H1 (cell line): Measurements from ENCODE around the gene PRKCZ. TPM values are rescaled to one million over a fixed set of nuclear protein-coding genes. Genes with fewer than 3 reads are reported as not detected.

ENCODE experiments used
- CTCF ChIA-PET: fragments of 300-600 bp; sonication (Branson Sonifier 250); formaldehyde crosslinking; loops from one replicate; lab custom pipeline; 2021; ENCODE audit not compliant: partially characterized antibody; lab: Charles Lee
- POLR2A ChIA-PET: fragments of 300-600 bp; sonication (Branson Sonifier 250); formaldehyde crosslinking; loops from one replicate; lab custom pipeline; 2021; ENCODE audit warnings: inconsistent platforms; ENCODE audit not compliant: partially characterized antibody; lab: Charles Lee
- DNase-seq, 2 experiments: peaks; one replicate each; pipeline versions ENCODE4 v3.0.0 to v3.0.0-alpha.2; 2010 to 2022; ENCODE audit warnings: low spot score in 2 of 2, low read depth in 1 of 2, mixed read lengths in 1 of 2
- FAIRE-seq: peaks from 2 replicates; lab custom pipeline; 2011; peaks lifted over from hg19 to GRCh38; lab: Jason Lieb, UNC
- H2AFZ ChIP-seq: 2 replicates; pipeline ENCODE4 v1.8.1; 2012; ENCODE audit warnings: low read length, inconsistent platforms
- H2AK5ac ChIP-seq: 2 replicates; pipeline ENCODE4 v1.6.1; 2013; ENCODE audit warnings: low read depth, low read length
- H2BK120ac ChIP-seq: replicated peaks from 2 replicates; pipeline ENCODE3; 2013; ENCODE audit warnings: low read depth, low read length, inconsistent platforms
- H2BK12ac ChIP-seq: 2 replicates; pipeline ENCODE4 v1.6.1; 2013; ENCODE audit warnings: low read depth, low read length
- H2BK15ac ChIP-seq: 2 replicates; pipeline ENCODE4 v1.6.1; 2013; ENCODE audit warnings: low read length
- H2BK20ac ChIP-seq: 2 replicates; pipeline ENCODE4 v1.6.1; 2013; ENCODE audit warnings: low read length
- H2BK5ac ChIP-seq: 2 replicates; pipeline ENCODE4 v1.6.1; 2013; ENCODE audit warnings: low read depth, low read length
- H3K14ac ChIP-seq: 2 replicates; pipeline ENCODE4 v1.6.1; 2013; ENCODE audit warnings: inconsistent platforms; ENCODE audit not compliant: insufficient read length
- H3K18ac ChIP-seq: 2 replicates; pipeline ENCODE4 v1.6.1; 2013; ENCODE audit warnings: low read length; ENCODE audit errors: extremely low read depth
- H3K23ac ChIP-seq: 2 replicates; pipeline ENCODE4 v1.6.1; 2013; ENCODE audit warnings: inconsistent platforms; ENCODE audit not compliant: insufficient read length
- H3K23me2 ChIP-seq: 2 replicates; pipeline ENCODE4 v1.6.1; 2013; ENCODE audit warnings: low read depth, low read length
- H3K27ac ChIP-seq: 2 replicates; pipeline ENCODE4 v1.6.1; 2011; ENCODE audit warnings: low read depth, low read length, inconsistent platforms
- H3K27me3 ChIP-seq, 4 experiments: replicated peaks in 1 of 4; 1 replicate in 1 of 4; 2 replicates in 3 of 4; pipeline versions ENCODE4 v1.6.1 to v1.8.1; 2011 to 2013; ENCODE audit warnings: low read length in 3 of 4, mild to moderate bottlenecking in 3 of 4, inconsistent platforms in 2 of 4, mixed read lengths in 2 of 4, moderate library complexity in 1 of 4; ENCODE audit not compliant: control insufficient read depth in 3 of 4, insufficient read depth in 3 of 4; ENCODE audit errors: extremely low read depth in 1 of 4
- H3K36me3 ChIP-seq, 4 experiments: 2 replicates each; pipeline versions ENCODE4 v1.6.1 to v1.8.1; 2011 to 2013; ENCODE audit warnings: mild to moderate bottlenecking in 4 of 4, low read length in 3 of 4, moderate library complexity in 2 of 4, control low read depth in 1 of 4, inconsistent platforms in 1 of 4; ENCODE audit not compliant: insufficient read depth in 4 of 4, control insufficient read depth in 2 of 4
- H3K4ac ChIP-seq: replicated peaks from 2 replicates; pipeline ENCODE3; 2013; ENCODE audit warnings: low read length, low read depth, mixed read lengths, inconsistent platforms; ENCODE audit not compliant: insufficient read length
- H3K4me1 ChIP-seq, 4 experiments: replicated peaks in 1 of 4; 1 replicate in 1 of 4; 2 replicates in 3 of 4; pipeline versions ENCODE4 v1.6.1 to v1.8.1; 2011 to 2013; ENCODE audit warnings: low read length in 3 of 4, inconsistent platforms in 2 of 4, mixed read lengths in 1 of 4; ENCODE audit not compliant: insufficient read depth in 4 of 4, control insufficient read depth in 3 of 4
- H3K4me2 ChIP-seq, 2 experiments: 2 replicates each; pipeline versions ENCODE4 v1.6.1 to v1.8.1; 2011 to 2013; ENCODE audit warnings: low read depth in 2 of 2, low read length in 2 of 2, control low read depth in 1 of 2, inconsistent platforms in 1 of 2, mild to moderate bottlenecking in 1 of 2; ENCODE audit not compliant: insufficient read depth in 1 of 2
- H3K4me3 ChIP-seq, 4 experiments: fragments of 200-600, 300-600 bp in 1 of 4; sonication (generic), shearing (Covaris generic), sonication (Bioruptor Twin) in 1 of 4; 2 replicates each; pipeline versions ENCODE4 v1.5.1 to v1.8.1; 2011 to 2016; ENCODE audit warnings: low read length in 4 of 4, low read depth in 3 of 4, control low read depth in 2 of 4, inconsistent platforms in 2 of 4, mild to moderate bottlenecking in 2 of 4, mixed read lengths in 1 of 4, moderate library complexity in 1 of 4; ENCODE audit not compliant: insufficient read depth in 2 of 4; ENCODE audit errors: extremely low read depth in 1 of 4
- H3K56ac ChIP-seq: replicated peaks from 2 replicates; pipeline ENCODE3; 2013; ENCODE audit warnings: low read depth, mild to moderate bottlenecking, mixed read lengths, low read length, inconsistent platforms; ENCODE audit not compliant: insufficient read length
- H3K79me1 ChIP-seq: 2 replicates; pipeline ENCODE4 v1.6.1; 2013; ENCODE audit warnings: low read depth, low read length, control low read depth
- H3K79me2 ChIP-seq, 2 experiments: 2 replicates each; pipeline versions ENCODE4 v1.6.1 to v1.8.1; 2012 to 2013; ENCODE audit warnings: low read length in 2 of 2, mild to moderate bottlenecking in 2 of 2, inconsistent platforms in 1 of 2; ENCODE audit not compliant: insufficient read depth in 2 of 2, control insufficient read depth in 1 of 2
- H3K9ac ChIP-seq, 4 experiments: replicated peaks in 1 of 4; 1 replicate in 1 of 4; 2 replicates in 3 of 4; pipeline versions ENCODE4 v1.6.1 to v1.8.1; 2011 to 2013; ENCODE audit warnings: low read depth in 3 of 4, low read length in 3 of 4, control low read depth in 2 of 4, mild to moderate bottlenecking in 2 of 4, moderate library complexity in 2 of 4, inconsistent platforms in 1 of 4; ENCODE audit errors: extremely low read depth in 1 of 4
- H3K9me3 ChIP-seq, 2 experiments: 2 replicates each; pipeline versions ENCODE4 v1.6.1 to v1.8.1; 2012 to 2013; ENCODE audit warnings: mild to moderate bottlenecking in 2 of 2, moderate library complexity in 2 of 2, control low read depth in 1 of 2, inconsistent platforms in 1 of 2, low read depth in 1 of 2, low read length in 1 of 2, mixed read lengths in 1 of 2; ENCODE audit not compliant: insufficient read depth in 2 of 2
- H4K20me1 ChIP-seq, 2 experiments: replicated peaks in 1 of 2; 2 replicates each; pipeline versions ENCODE3 to v1.8.1; 2011 to 2013; ENCODE audit warnings: inconsistent platforms in 2 of 2, low read length in 2 of 2, mild to moderate bottlenecking in 1 of 2; ENCODE audit not compliant: insufficient read depth in 2 of 2, control insufficient read depth in 1 of 2
- H4K5ac ChIP-seq: 2 replicates; pipeline ENCODE4 v1.6.1; 2013; ENCODE audit warnings: low read length, low read depth, mixed read lengths, inconsistent platforms; ENCODE audit not compliant: insufficient read length
- H4K8ac ChIP-seq: 2 replicates; pipeline ENCODE4 v1.8.0; 2013; ENCODE audit warnings: mild to moderate bottlenecking, moderate library complexity, low read length, inconsistent platforms; ENCODE audit not compliant: insufficient read depth; ENCODE audit errors: extremely low read depth
- H4K91ac ChIP-seq: replicated peaks from 2 replicates; pipeline ENCODE3; 2013; ENCODE audit warnings: low read length, mixed read lengths, inconsistent platforms; ENCODE audit not compliant: insufficient read length
- ATF2 ChIP-seq: IDR thresholded peaks from 2 replicates; pipeline ENCODE4 v1.6.1; 2012; ENCODE audit warnings: low read length, inconsistent platforms
- CTBP2 ChIP-seq: IDR thresholded peaks from 2 replicates; pipeline ENCODE4 v1.7.0; 2011; ENCODE audit warnings: borderline replicate concordance, mild to moderate bottlenecking, moderate library complexity, mixed read lengths, low read length; ENCODE audit not compliant: insufficient read depth, insufficient read length
- HDAC2 ChIP-seq, 2 experiments: fragments of 300-600 bp in 1 of 2; sonication (generic) in 1 of 2; IDR thresholded peaks; 2 replicates each; pipeline ENCODE4 v1.6.1; 2011 to 2012; ENCODE audit warnings: low read depth in 2 of 2, low read length in 2 of 2, mild to moderate bottlenecking in 2 of 2, moderate library complexity in 2 of 2, borderline replicate concordance in 1 of 2, inconsistent platforms in 1 of 2
- HDAC6 ChIP-seq: IDR thresholded peaks from one replicate; pipeline ENCODE4 v1.7.1; 2012; ENCODE audit warnings: low read depth, mild to moderate bottlenecking, inconsistent platforms, low read length, moderate library complexity
- NANOG ChIP-seq: IDR thresholded peaks from 2 replicates; pipeline ENCODE4 v1.6.1; 2011; ENCODE audit warnings: low read length, low read depth, mild to moderate bottlenecking, inconsistent platforms; ENCODE audit not compliant: insufficient read depth, poor library complexity, severe bottlenecking
- PHF8 ChIP-seq: fragments of 200-600 bp; sonication (generic); conservative IDR thresholded peaks from 2 replicates; pipeline ENCODE4 v1.7.1; 2012; ENCODE audit warnings: low read depth, mild to moderate bottlenecking, inconsistent platforms, low read length, moderate library complexity
- RBBP5 ChIP-seq: IDR thresholded peaks from 2 replicates; pipeline ENCODE4 v1.7.1; 2012; ENCODE audit warnings: low read depth, mild to moderate bottlenecking, inconsistent platforms, low read length, moderate library complexity, borderline replicate concordance
- RXRA ChIP-seq: IDR thresholded peaks from 2 replicates; pipeline ENCODE4 v1.6.1; 2011; ENCODE audit warnings: low read depth, mild to moderate bottlenecking, low read length, moderate library complexity; ENCODE audit not compliant: insufficient read depth
- SRF ChIP-seq: IDR thresholded peaks from 2 replicates; pipeline ENCODE4 v1.6.1; 2011; ENCODE audit warnings: mild to moderate bottlenecking, low read depth, low read length, moderate library complexity
- TAF1 ChIP-seq: IDR thresholded peaks from 2 replicates; pipeline ENCODE4 v1.6.1; 2011; ENCODE audit warnings: mild to moderate bottlenecking, low read depth, low read length
- WGBS, 2 experiments: shearing (Covaris generic) in 1 of 2; methylation state at CpG; one replicate each; pipeline versions ENCODE4 v1.1.6 to v1.1.7; 2013 to 2015; ENCODE audit warnings: low lambda C conversion rate in 2 of 2, mixed read lengths in 2 of 2, inconsistent platforms in 1 of 2, low coverage in 1 of 2, missing lambda C conversion rate in 1 of 2; ENCODE audit not compliant: insufficient replicate concordance in 2 of 2, insufficient coverage in 1 of 2, insufficient read length in 1 of 2; ENCODE audit errors: extremely low coverage in 1 of 2, missing lambda C conversion rate in 1 of 2; 5-methylcytosine and 5-hydroxymethylcytosine counted together
- polyA plus RNA-seq, 7 experiments: library from polyadenylated mRNA; depleted of rRNA in 3 of 7; stranded (reverse) in 5 of 7; unstranded in 2 of 7; fragments of >200 nt in 5 of 7; fragments of 200-250 nt in 2 of 7; gene quantifications; 1 replicate in 5 of 7; 2 replicates in 1 of 7; 4 replicates in 1 of 7; pipeline versions ENCODE4 v1.2.1 to v1.2.3, GENCODE V29; 2011 to 2013; ENCODE audit warnings: missing spikeins in 2 of 7, mixed read lengths in 2 of 7
- total RNA-seq: library from RNA; stranded (reverse); fragmentation: NEBNext Ultra II Directional; extraction: Animal tissue kit (Norgen Biotek cat#: 25700); gene quantifications from 2 replicates; pipeline ENCODE4 v1.2.1, GENCODE V29; 2021

Gene PRKCZ
- total and polyA plus RNA-seq, 2 of the 8 experiments (the other 6 are each of a cell fraction or from before 2014, with no cell fraction given), result 37.4 to 45.1 TPM

GRCh38 chr1:2111674-2112035 is 61.4 kb downstream of the PRKCZ start:
- Histone ChIP-seq H2BK12ac (peak overlapping the region; percentile 43; the same call in 1 of the 2 replicates), H3K27me3 (no peaks in the 10 kb centered on the region), H3K36me3 (peaks cover 0 to 5% (median 2%) of the 10 kb centered on the region in 4 experiments; a peak in 2 of 8 replicates), H2AFZ (no peak overlapping the region), H3K23ac (no peak overlapping the region), H3K9me3 (no peaks in the 10 kb centered on the region), H4K20me1 (peaks cover 12 to 14% of the 10 kb centered on the region in 2 experiments), H4K91ac (no peak overlapping the region), H3K9ac (no peak overlapping the region), H3K14ac (no peak overlapping the region), H3K18ac (no peak overlapping the region), H2BK20ac (no peak overlapping the region), H2BK15ac (no peak overlapping the region), H3K79me1 (no peaks in the 10 kb centered on the region), H2BK5ac (peak overlapping the region; percentile 35; the same call in 1 of the 2 replicates), H3K4me1 (peaks cover 0 to 16% (median 12%) of the 10 kb centered on the region in 4 experiments; a peak in 6 of 7 replicates), H4K8ac (no peak overlapping the region; the same call in 1 of the 2 replicates), H3K4ac (no peak overlapping the region), H3K4me3 (no peak overlapping the region), H2AK5ac (no peak overlapping the region), H3K27ac (no peak overlapping the region), H3K23me2 (peaks cover 1% of the 10 kb centered on the region; the same call in 1 of the 2 replicates), H3K56ac (no peak overlapping the region), H3K79me2 (no peaks in the 10 kb centered on the region), H2BK120ac (no peak overlapping the region), H4K5ac (no peak overlapping the region), H3K4me2 (no peak overlapping the region)
- WGBS, 2 experiments, result 94% methylated on average over 15 of the region's 15 CpGs; no CpG with 5 or more reads in 1 of the 2 experiments
- CTCF ChIA-PET, result interaction anchor here (1.0 to 5.6 kb wide), 3 partner anchors 28 to 151 kb away, joined by 3 to 58 read pairs (median 7); no protein-coding TSS in a partner anchor
- no peak for DNase-seq
- POLR2A ChIA-PET, result interaction anchor here (1.7 kb wide), 1 partner anchor 15 kb away, joined by 8 read pairs; no protein-coding TSS in a partner anchor
- FAIRE-seq, result no peak
- TF ChIP-seq RBBP5, result no peak
- TF ChIP-seq ATF2, result no peak
- no peak for TF ChIP-seq NANOG
- TF ChIP-seq HDAC6, result no peak
- TF ChIP-seq SRF, result no peak
- no peak for TF ChIP-seq CTBP2
- TF ChIP-seq RXRA, result no peak
- TF ChIP-seq TAF1, result no peak
- no peak for TF ChIP-seq HDAC2 (IDR thresholded peaks at IDR 0.05; ENCODE audit: borderline replicate concordance in 1 of 2, low read depth in 2 of 2, low read length in 2 of 2)
- no peak for TF ChIP-seq PHF8
